OCI-LY1 (cell line): Measurements from ENCODE around the gene GIGYF2.
A peak's percentile ranks its signal among the peaks of the same experiment; 100 is the strongest.

ENCODE experiments used
- H2AFZ ChIP-seq: fragments of 200-600 bp; sonication (generic), shearing (Covaris generic); 2 replicates; pipeline ENCODE4 v1.6.0; 2014; ENCODE audit warnings: antibody characterized with exemption, mild to moderate bottlenecking, low read length
- H3F3A ChIP-seq: fragments of 200-600 bp; sonication (generic), shearing (Covaris generic); 2 replicates; pipeline ENCODE4 v1.6.0; 2014; ENCODE audit warnings: mild to moderate bottlenecking, antibody characterized with exemption, low read length, moderate library complexity; ENCODE audit not compliant: insufficient read depth
- H3K27ac ChIP-seq: fragments of 200-600 bp; sonication (generic); 2 replicates; pipeline ENCODE4 v1.5.1; 2014; ENCODE audit warnings: low read length, mixed run types, mild to moderate bottlenecking, low read depth; ENCODE audit not compliant: poor library complexity, severe bottlenecking
- H3K27me3 ChIP-seq: fragments of 200-600 bp; sonication (generic); 2 replicates; pipeline ENCODE4 v1.6.0; 2014; ENCODE audit warnings: antibody characterized with exemption, mild to moderate bottlenecking, low read length, moderate library complexity; ENCODE audit not compliant: insufficient read depth
- H3K36me3 ChIP-seq: fragments of 200-600 bp; sonication (generic); 2 replicates; pipeline ENCODE4 v1.6.1; 2014; ENCODE audit warnings: mild to moderate bottlenecking, antibody characterized with exemption, low read length, moderate library complexity, mixed read lengths; ENCODE audit not compliant: insufficient read depth
- H3K4me1 ChIP-seq: fragments of 200-600 bp; sonication (generic); 2 replicates; pipeline ENCODE4 v1.5.1; 2014; ENCODE audit warnings: mild to moderate bottlenecking, low read length, moderate library complexity; ENCODE audit not compliant: insufficient read depth, severe bottlenecking
- H3K4me2 ChIP-seq: fragments of 200-600 bp; sonication (generic), shearing (Covaris generic); 2 replicates; pipeline ENCODE4 v1.6.1; 2014; ENCODE audit warnings: low read length
- H3K4me3 ChIP-seq: fragments of 200-600 bp; sonication (generic); 2 replicates; pipeline ENCODE4 v1.5.1; 2014; ENCODE audit warnings: low read length, low read depth, mild to moderate bottlenecking, mixed read lengths; ENCODE audit not compliant: poor library complexity, severe bottlenecking
- H3K79me2 ChIP-seq: fragments of 200-600 bp; shearing (Covaris generic); 2 replicates; pipeline ENCODE4 v1.6.1; 2016; ENCODE audit warnings: mixed run types, low read length, mixed read lengths; ENCODE audit not compliant: insufficient read depth
- H3K9ac ChIP-seq: fragments of 200-600 bp; sonication (generic), shearing (Covaris generic); 2 replicates; pipeline ENCODE4 v1.6.1; 2014; ENCODE audit warnings: mild to moderate bottlenecking, low read length, mixed read lengths
- H3K9me2 ChIP-seq: fragments of 200-600 bp; sonication (generic), shearing (Covaris generic); 2 replicates; pipeline ENCODE4 v1.6.1; 2014; ENCODE audit warnings: low read depth, mild to moderate bottlenecking, low read length, mixed read lengths
- H3K9me3 ChIP-seq: fragments of 200-600 bp; shearing (Covaris generic); 2 replicates; pipeline ENCODE4 v1.6.1; 2014; ENCODE audit warnings: low read length, mixed read lengths
- H4K20me1 ChIP-seq: fragments of 200-600 bp; sonication (generic), shearing (Covaris generic); 2 replicates; pipeline ENCODE4 v1.6.0; 2016; ENCODE audit warnings: mild to moderate bottlenecking, low read length; ENCODE audit not compliant: insufficient read depth
- EZH2 ChIP-seq: fragments of 200-600 bp; sonication (generic), shearing (Covaris generic); IDR thresholded peaks from 2 replicates; pipeline ENCODE4 v1.8.0; 2017; ENCODE audit warnings: borderline replicate concordance, mixed run types, mild to moderate bottlenecking, antibody characterized with exemption, low read length, moderate library complexity, mixed read lengths
- TF ChIP-seq, protein P1 (sequence below): fragments of 200-600 bp; sonication (generic), shearing (Covaris generic); IDR thresholded peaks from 2 replicates; pipeline ENCODE4 v1.5.1; 2017; ENCODE audit warnings: mild to moderate bottlenecking, antibody characterized with exemption, low read length, moderate library complexity, mixed read lengths

Gene GIGYF2

DNA sequence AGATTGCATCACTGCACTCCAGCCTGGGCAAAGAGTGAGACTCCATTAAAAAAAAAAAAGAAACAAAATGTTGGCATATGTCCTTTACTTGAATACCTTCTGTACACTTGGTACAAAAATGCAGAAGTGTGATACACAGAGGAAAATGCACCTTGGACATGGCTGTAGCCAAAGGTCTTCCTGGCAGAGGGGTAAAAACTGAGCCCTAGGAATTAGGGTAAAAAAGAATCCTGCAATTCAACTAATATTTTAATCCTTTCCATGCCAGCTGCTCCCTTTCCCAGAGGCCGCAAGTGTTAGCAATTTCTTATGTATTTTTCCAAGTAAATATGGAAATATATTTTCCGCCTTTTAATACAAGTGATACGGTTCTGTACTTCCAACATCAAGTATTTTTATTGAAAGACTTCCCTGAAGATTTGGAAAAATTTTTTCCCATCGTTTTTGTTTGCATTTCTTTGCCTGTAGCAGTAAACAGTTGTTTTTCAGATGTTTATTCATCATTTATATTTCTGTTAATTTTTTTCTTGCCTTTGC, 53.1 kb downstream of the GIGYF2 start:
- H3K9me3 ChIP-seq: no peaks in the 10 kb centered on the region
- no peak overlapping the region for H3K9ac ChIP-seq
- no peak overlapping the region for H2AFZ ChIP-seq
- H3K27me3 ChIP-seq: no peaks in the 10 kb centered on the region
- H3K4me1 ChIP-seq: no peaks in the 10 kb centered on the region
- H3F3A ChIP-seq: no peaks in the 10 kb centered on the region
- H3K27ac ChIP-seq: no peak overlapping the region
- no peak overlapping the region for H3K4me2 ChIP-seq
- TF ChIP-seq, protein P1, sequence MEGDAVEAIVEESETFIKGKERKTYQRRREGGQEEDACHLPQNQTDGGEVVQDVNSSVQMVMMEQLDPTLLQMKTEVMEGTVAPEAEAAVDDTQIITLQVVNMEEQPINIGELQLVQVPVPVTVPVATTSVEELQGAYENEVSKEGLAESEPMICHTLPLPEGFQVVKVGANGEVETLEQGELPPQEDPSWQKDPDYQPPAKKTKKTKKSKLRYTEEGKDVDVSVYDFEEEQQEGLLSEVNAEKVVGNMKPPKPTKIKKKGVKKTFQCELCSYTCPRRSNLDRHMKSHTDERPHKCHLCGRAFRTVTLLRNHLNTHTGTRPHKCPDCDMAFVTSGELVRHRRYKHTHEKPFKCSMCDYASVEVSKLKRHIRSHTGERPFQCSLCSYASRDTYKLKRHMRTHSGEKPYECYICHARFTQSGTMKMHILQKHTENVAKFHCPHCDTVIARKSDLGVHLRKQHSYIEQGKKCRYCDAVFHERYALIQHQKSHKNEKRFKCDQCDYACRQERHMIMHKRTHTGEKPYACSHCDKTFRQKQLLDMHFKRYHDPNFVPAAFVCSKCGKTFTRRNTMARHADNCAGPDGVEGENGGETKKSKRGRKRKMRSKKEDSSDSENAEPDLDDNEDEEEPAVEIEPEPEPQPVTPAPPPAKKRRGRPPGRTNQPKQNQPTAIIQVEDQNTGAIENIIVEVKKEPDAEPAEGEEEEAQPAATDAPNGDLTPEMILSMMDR: no peak
- TF ChIP-seq EZH2: no peak
- no peaks in the 10 kb centered on the region for H3K79me2 ChIP-seq
- peaks cover 50% of the 10 kb centered on the region; the same call in 1 of the 2 replicates for H3K36me3 ChIP-seq
- no peak overlapping the region for H3K4me3 ChIP-seq
- H3K9me2 ChIP-seq: no peaks in the 10 kb centered on the region
- no peaks in the 10 kb centered on the region for H4K20me1 ChIP-seq

DNA sequence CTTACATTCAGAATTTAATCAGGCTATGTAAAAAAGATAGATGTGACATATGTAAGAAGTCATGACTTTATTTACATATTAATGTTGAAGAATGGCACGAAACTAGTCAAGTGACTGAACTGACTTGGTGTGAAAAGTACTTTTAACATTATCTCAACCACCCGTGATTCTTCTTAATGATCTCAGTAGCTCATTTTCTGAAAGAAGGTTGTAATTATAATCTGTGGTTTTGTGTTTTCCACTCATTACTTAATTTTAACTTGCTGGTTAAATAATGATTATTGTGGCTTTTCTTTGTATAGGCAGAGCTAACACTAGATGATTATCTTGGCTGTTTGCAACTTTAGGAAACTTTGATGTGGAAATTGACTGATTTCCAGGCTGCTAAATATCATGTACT, 60.8 kb downstream of the GIGYF2 start:
- peaks cover 30% of the 10 kb centered on the region for H3K36me3 ChIP-seq

DNA sequence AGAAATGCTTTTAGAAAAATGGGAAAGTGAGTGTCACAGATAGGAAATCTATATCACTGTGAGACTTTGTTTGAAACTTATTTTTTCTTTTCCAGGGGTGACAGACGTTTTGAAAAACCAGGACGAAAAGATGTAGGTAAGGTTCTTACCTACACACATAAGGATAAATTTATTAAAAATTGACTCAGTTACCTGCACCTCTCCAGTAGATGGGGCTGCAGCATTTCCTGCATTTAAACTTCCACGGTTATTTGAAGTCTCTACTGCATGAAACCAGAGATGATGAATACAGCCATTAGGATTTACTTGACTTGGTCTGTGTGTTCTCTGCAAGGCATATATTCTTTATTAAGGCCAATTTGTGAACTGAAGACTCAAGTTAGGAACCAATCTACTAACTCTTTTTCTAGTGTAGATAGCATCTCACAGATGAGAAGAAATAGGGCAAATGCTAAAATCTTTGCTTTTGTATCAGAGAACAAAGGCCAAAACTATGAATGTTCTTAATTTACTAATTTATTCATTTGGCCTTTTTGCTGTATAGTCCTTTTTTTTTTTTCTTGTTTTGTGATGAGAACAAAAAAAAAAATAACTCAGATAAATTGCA, 64.3 kb downstream of the GIGYF2 start:
- Histone ChIP-seq H3K4me2 (no peak overlapping the region), H3K9ac (no peak overlapping the region), H3K9me3 (no peaks in the 10 kb centered on the region), H2AFZ (no peak overlapping the region), H3K4me3 (no peak overlapping the region), H3K36me3 (peaks cover 47% of the 10 kb centered on the region), H3F3A (no peaks in the 10 kb centered on the region), H3K4me1 (no peaks in the 10 kb centered on the region), H3K9me2 (no peaks in the 10 kb centered on the region), H3K27ac (no peak overlapping the region), H4K20me1 (no peaks in the 10 kb centered on the region), H3K27me3 (no peaks in the 10 kb centered on the region), H3K79me2 (no peaks in the 10 kb centered on the region)
- no peak for TF ChIP-seq EZH2
- TF ChIP-seq, protein P1: peak; percentile 75

More for the DNA sequence above, 60.8 kb downstream of the GIGYF2 start:
- no peak overlapping the region for H3K9ac ChIP-seq
- H3F3A ChIP-seq: no peaks in the 10 kb centered on the region
- H3K4me1 ChIP-seq: no peaks in the 10 kb centered on the region
- TF ChIP-seq EZH2: no peak
- TF ChIP-seq, protein P1: no peak
- H3K79me2 ChIP-seq: no peaks in the 10 kb centered on the region
- H4K20me1 ChIP-seq: no peaks in the 10 kb centered on the region
- no peak overlapping the region for H3K4me2 ChIP-seq
- no peak overlapping the region for H2AFZ ChIP-seq
- no peaks in the 10 kb centered on the region for H3K9me3 ChIP-seq
- no peaks in the 10 kb centered on the region for H3K9me2 ChIP-seq
- no peak overlapping the region for H3K27ac ChIP-seq
- no peaks in the 10 kb centered on the region for H3K27me3 ChIP-seq
- no peak overlapping the region for H3K4me3 ChIP-seq
